C4-2B (cell line): ENCODE measurements around the gene ACSM4.
"Not testable (repeated sequence)": the region's sequence is repeated elsewhere in the genome, so short reads cannot be mapped to it uniquely, and the experiment has no call there.

Experiments used
- H3K27ac ChIP-seq: fragments of 450-650 bp; 2 replicates; pipeline ENCODE4 v1.5.1; 2017
- ZFX ChIP-seq: fragments of 450-650 bp; IDR thresholded peaks from 2 replicates; pipeline ENCODE4 v1.6.1; 2017
- TF ChIP-seq, protein P1 (sequence below): fragments of 450-650 bp; conservative IDR thresholded peaks from 2 replicates; pipeline ENCODE4 v1.5.1; 2017; ENCODE audit warnings: mild to moderate bottlenecking

ACSM4 gene

DNA sequence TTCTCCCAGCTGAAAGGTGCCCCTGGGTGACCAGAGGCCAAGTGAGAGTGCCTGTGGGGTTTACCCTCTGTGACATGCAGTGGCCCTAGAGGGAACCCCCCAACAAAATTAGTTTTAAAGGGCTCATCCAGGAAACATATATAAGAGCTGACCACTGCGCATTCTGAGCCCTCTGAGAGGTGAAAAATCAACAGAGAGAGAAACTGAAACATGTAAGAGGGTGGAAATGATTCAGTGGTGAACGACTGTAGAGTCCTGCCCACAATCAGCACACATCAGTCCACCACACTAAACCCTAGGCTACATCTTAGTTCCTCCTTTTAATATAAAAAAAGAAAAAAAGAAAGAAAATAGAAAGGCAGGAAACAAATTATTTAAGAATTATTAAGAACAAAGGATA, 21.0 kb upstream of the ACSM4 start:
- no peak overlapping the region for H3K27ac ChIP-seq
- TF ChIP-seq ZFX = no peak
- TF ChIP-seq, protein P1, sequence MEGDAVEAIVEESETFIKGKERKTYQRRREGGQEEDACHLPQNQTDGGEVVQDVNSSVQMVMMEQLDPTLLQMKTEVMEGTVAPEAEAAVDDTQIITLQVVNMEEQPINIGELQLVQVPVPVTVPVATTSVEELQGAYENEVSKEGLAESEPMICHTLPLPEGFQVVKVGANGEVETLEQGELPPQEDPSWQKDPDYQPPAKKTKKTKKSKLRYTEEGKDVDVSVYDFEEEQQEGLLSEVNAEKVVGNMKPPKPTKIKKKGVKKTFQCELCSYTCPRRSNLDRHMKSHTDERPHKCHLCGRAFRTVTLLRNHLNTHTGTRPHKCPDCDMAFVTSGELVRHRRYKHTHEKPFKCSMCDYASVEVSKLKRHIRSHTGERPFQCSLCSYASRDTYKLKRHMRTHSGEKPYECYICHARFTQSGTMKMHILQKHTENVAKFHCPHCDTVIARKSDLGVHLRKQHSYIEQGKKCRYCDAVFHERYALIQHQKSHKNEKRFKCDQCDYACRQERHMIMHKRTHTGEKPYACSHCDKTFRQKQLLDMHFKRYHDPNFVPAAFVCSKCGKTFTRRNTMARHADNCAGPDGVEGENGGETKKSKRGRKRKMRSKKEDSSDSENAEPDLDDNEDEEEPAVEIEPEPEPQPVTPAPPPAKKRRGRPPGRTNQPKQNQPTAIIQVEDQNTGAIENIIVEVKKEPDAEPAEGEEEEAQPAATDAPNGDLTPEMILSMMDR = no peak

DNA sequence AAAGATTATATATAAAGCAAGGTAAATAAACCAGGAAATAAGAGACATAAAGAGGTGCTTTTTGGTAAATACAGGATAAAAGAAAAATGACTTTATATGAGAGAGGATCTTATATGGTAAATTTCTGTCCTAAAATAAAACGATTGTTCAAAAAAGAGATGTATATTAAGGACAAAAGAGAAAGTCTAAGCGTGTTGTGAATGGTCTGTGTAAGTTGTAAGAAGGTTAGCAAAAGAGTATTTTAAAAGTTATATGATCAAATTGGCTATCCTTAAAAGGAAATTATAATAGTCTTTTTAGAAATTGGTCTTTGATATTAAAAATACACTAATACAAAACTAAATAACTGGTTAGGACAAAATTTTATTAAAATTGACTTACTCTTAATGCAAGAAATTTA, 14.1 kb upstream of the ACSM4 start:
- no peak overlapping the region for H3K27ac ChIP-seq
- TF ChIP-seq, protein P1 = no peak
- no peak for TF ChIP-seq ZFX

DNA sequence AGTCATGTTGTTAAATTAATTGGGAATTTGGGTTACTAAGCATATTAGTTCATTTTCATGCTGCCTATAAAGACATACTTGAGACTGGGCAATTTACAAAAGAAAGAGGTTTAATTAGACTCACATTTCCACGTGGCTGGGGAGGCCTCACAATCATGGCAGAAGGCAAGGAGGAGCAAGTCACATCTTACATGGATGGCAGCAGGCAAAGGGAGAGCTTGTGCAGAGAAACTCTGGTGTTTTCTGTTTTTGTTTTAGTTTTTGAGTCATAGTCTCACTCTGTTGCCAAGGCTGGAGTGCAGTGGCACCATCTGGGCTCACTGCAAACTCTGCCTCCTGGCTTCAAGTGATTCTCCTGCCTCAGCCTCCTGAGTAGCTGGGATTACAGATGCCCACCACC, 13.3 kb upstream of the ACSM4 start:
- H3K27ac ChIP-seq = not testable (repeated sequence)

DNA sequence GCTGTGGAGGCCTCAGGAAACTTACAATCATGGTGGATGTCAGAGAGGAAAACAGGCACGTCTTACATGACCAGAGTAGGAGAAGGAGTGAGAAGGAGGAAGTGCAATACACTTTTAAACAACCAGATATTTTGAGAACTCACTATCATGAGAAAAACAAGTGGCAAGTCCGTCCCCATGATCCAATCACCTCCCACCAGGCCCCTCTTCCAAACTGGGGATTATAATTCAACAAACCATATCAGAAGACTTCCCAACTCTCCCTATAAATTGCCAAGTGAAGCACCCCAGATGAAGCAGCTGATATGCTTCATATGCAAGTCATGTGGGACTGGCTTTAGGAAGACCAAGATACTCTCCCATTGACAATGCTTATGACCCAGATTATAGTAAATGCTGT, 11.6 kb upstream of the ACSM4 start:
- TF ChIP-seq, protein P1 = no peak
- TF ChIP-seq ZFX = no peak
- H3K27ac ChIP-seq = no peak overlapping the region

DNA sequence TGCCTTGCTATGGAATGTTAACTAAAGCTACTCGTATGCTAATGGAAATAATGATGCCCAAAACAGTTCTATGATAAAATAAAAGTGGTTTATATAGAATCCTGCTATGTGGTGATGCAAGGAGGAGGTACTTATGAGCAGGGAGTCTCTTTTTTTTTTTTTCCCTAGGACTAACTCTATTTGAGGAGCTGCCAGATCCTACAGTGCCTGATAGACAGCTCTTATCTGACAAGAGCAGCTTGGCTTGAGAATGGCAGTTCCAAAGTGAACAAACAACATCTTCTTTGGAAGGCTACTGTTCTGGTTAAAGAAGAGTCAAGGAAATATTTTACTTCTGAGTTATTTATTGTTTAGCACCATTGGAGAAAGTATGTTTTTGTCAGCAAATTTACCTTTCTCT, 10.2 kb upstream of the ACSM4 start:
- TF ChIP-seq ZFX = no peak
- TF ChIP-seq, protein P1 = no peak
- H3K27ac ChIP-seq = no peak overlapping the region

DNA sequence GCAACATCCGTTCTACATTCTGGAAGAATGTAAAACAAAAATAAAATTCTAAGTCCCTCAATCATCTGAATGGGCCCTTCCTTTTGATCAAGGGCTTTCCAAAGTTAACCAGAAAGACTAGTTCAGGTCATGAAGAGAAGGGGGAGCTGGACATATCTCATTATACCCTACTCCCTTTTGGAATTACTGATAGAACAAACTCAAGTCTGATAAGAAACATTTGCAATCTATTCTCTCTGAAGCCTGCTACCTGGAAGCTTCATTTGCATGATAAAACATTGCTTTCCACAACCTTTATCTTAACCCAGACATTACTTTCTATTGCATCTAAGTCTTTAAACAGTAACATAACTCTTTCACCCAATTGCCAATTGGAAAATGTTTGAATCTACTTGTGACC, 8.3 kb upstream of the ACSM4 start:
- H3K27ac ChIP-seq = no peak overlapping the region

DNA sequence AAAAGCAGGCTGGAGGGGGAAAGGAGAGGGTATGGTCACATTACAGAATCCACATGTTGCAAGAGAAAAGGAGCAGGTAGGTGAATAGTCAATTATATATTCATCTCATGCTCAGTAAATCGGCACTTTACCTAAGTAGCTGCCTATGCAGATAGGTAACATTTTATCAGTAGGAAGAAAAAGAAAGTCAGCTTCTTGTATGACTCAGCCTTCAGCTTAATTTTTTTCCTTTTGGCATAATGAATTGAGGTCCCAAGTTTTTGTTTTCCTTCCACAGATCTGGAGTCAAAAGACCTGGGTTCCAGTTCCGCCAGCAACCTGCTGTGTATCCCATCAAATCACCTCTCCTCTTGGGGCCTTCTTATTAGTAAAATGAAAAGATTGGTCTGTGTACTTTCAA, 6.0 kb upstream of the ACSM4 start:
- no peak overlapping the region for H3K27ac ChIP-seq
- no peak for TF ChIP-seq ZFX
- TF ChIP-seq, protein P1 = no peak

More for the DNA sequence above, 8.3 kb upstream of the ACSM4 start:
- TF ChIP-seq, protein P1 = no peak
- no peak for TF ChIP-seq ZFX

DNA sequence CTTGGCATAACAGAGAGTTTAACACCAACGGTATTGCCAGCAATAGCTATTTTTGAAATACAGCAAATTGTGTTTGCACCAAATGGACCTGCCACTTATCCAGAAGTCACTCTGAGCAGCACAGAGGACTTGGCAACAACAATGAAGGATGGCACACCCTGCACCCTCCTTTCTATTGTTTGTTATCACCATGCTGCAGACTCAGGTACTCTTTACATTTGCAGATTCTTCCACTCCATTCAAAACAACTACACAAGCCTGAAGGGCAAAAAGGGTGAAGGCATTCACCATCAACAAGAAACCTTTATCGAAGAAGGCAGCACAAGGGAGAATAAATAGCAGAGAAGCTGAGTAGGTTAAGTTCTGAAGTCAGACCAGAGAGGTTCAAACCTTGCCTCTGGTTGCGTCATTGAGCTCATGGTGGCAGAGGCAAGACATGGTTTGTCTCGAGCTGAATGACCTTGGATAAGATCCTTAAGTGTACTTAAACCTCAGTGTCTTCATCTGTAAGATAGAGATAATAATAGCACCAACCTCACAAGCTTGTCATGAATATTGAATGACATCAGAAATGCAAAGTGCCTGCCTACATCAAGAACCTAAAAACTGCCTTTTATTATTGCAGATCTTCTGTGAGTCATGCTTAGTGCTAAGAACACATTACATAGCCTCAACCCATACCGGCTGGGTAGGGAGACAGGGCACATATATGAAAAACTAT, 1.4 kb upstream of the ACSM4 start:
- TF ChIP-seq ZFX = no peak
- TF ChIP-seq, protein P1 = no peak
- H3K27ac ChIP-seq = no peak overlapping the region
